Suprapubic skin (tissue), 4 donors: ENCODE results near the gene WWC1. TPM values are rescaled to one million over a fixed set of nuclear protein-coding genes. Genes with fewer than 3 reads are reported as not detected.

Source experiments
- DNase-seq, 2 donors: peaks; one replicate each; pipeline ENCODE4 v3.0.0-alpha.2; 2019; ENCODE audit warnings: low spot score in 2 of 2
- H3K27ac ChIP-seq: fragments of 200-600 bp; sonication (generic); one replicate; pipeline ENCODE4 v1.5.1; 2019
- H3K27me3 ChIP-seq: fragments of 200-600 bp; sonication (generic); one replicate; pipeline ENCODE4 v1.5.1; 2019
- H3K36me3 ChIP-seq: fragments of 200-600 bp; sonication (generic); one replicate; pipeline ENCODE4 v1.5.1; 2019
- H3K4me1 ChIP-seq: fragments of 200-600 bp; sonication (generic); one replicate; pipeline ENCODE4 v1.5.1; 2019
- H3K4me3 ChIP-seq: fragments of 200-600 bp; sonication (generic); one replicate; pipeline ENCODE4 v1.5.1; 2019; ENCODE audit warnings: mild to moderate bottlenecking
- H3K9me3 ChIP-seq: fragments of 200-600 bp; sonication (generic); one replicate; pipeline ENCODE4 v1.5.1; 2019
- CTCF ChIP-seq, 2 donors: fragments of 200-600 bp in 1 of 2; fragments of 450-650 bp in 1 of 2; sonication (generic) in 1 of 2; IDR thresholded peaks; one replicate each; pipeline ENCODE4 v1.5.1; 2016 to 2019; ENCODE audit warnings: antibody characterized with exemption in 2 of 2, mild to moderate bottlenecking in 1 of 2, moderate library complexity in 1 of 2
- EP300 ChIP-seq: sonication (generic); formaldehyde crosslinking; IDR thresholded peaks from one replicate; pipeline ENCODE4 v1.6.1; 2017; ENCODE audit warnings: antibody characterized with exemption
- POLR2A ChIP-seq, 2 donors: fragments of 450-650 bp; IDR thresholded peaks; one replicate each; pipeline ENCODE4 v1.6.1; 2017; ENCODE audit warnings: antibody characterized with exemption in 2 of 2, mild to moderate bottlenecking in 2 of 2, moderate library complexity in 2 of 2
- POLR2AphosphoS5 ChIP-seq, 3 donors: sonication (generic); formaldehyde crosslinking; IDR thresholded peaks; one replicate each; pipeline ENCODE4 v1.6.1; 2017; ENCODE audit warnings: antibody characterized with exemption in 3 of 3
- WGBS: methylation state at CpG from one replicate; pipeline ENCODE4 v1.1.5; 2018; 5-methylcytosine and 5-hydroxymethylcytosine counted together
- total RNA-seq, 4 donors: library from RNA; depleted of rRNA; stranded (reverse); fragments of >200 nt; gene quantifications; one replicate each; pipeline ENCODE4 v1.1.0, GENCODE V29; 2016

The WWC1 gene
- total RNA-seq, 4 donors from 2014 or later = 28.3 to 38.3 (median 31.6) TPM

GRCh38 chr5:168315416-168316138 lies 24.1 kb downstream of the WWC1 start:
- DNase-seq = no peak
- Histone ChIP-seq H3K27ac (peak overlapping the region; percentile 42), H3K36me3 (no peaks in the 10 kb centered on the region), H3K27me3 (no peaks in the 10 kb centered on the region), H3K4me3 (no peak overlapping the region), H3K9me3 (no peaks in the 10 kb centered on the region), H3K4me1 (peaks cover 17% of the 10 kb centered on the region)
- WGBS = 87% methylated on average over 10 of the region's 10 CpGs
- TF ChIP-seq POLR2AphosphoS5 (IDR thresholded peaks at IDR 0.05) (no peak), POLR2A (IDR thresholded peaks at IDR 0.05) (no peak), EP300 (no peak), CTCF (IDR thresholded peaks at IDR 0.05) (no peak)

- Histone ChIP-seq H3K27ac (peak overlapping the region; percentile 42), H3K4me3 (no peak overlapping the region), H3K9me3 (no peaks in the 10 kb centered on the region), H3K27me3 (no peaks in the 10 kb centered on the region), H3K4me1 (peaks cover 17% of the 10 kb centered on the region), H3K36me3 (no peaks in the 10 kb centered on the region)
- DNase-seq = no peak
- 75% methylated on average over 9 of the region's 9 CpGs for WGBS
- TF ChIP-seq POLR2AphosphoS5 (IDR thresholded peaks at IDR 0.05) = no peak
These were observed 24.7 kb downstream of the WWC1 start for GRCh38 chr5:168316139-168316578.

GRCh38 chr5:168317096-168317520 lies 25.7 kb downstream of the WWC1 start:
- peaks cover 17% of the 10 kb centered on the region for H3K4me1 ChIP-seq
- WGBS = 75% methylated on average over 8 of the region's 8 CpGs
- H3K4me3 ChIP-seq = no peak overlapping the region
- TF ChIP-seq POLR2AphosphoS5 (IDR thresholded peaks at IDR 0.05) = no peak
- no peaks in the 10 kb centered on the region for H3K9me3 ChIP-seq
- peak overlapping the region; percentile 27 for H3K27ac ChIP-seq
- H3K27me3 ChIP-seq = no peaks in the 10 kb centered on the region
- no peak for DNase-seq
- no peaks in the 10 kb centered on the region for H3K36me3 ChIP-seq

- DNase-seq = no peak
- H3K27me3 ChIP-seq = no peaks in the 10 kb centered on the region
- H3K9me3 ChIP-seq = no peaks in the 10 kb centered on the region
- no peaks in the 10 kb centered on the region for H3K36me3 ChIP-seq
- WGBS = 30% methylated on average over 4 of the region's 4 CpGs
- H3K27ac ChIP-seq = peak overlapping the region; percentile 27
- TF ChIP-seq CTCF (IDR thresholded peaks at IDR 0.05) = no peak
- TF ChIP-seq POLR2A (IDR thresholded peaks at IDR 0.05) = no peak
- TF ChIP-seq POLR2AphosphoS5 (IDR thresholded peaks at IDR 0.05) = no peak
- no peak for TF ChIP-seq EP300
- peaks cover 17% of the 10 kb centered on the region for H3K4me1 ChIP-seq
- H3K4me3 ChIP-seq = no peak overlapping the region
These were observed 26.2 kb downstream of the WWC1 start for GRCh38 chr5:168317521-168318147.

DNA sequence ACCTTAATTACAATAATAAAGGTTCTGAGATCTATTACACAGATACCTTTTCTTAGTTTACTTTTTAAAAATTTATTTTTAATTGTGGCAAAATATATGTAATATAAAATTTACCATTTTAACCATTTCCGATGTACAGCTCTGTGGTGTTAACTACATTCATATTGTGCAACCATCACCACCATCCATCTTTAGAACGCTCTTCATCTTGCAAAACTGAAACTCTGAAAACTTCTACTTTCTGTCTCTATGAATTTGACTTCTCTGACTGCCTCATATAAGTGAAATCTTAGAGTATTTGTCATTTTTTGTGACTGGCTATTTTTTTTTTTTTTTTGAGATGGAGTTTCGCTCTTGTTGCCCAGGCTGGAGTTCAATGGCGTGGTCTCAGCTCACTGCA lies 26.8 kb downstream of the WWC1 start:
- TF ChIP-seq POLR2A (IDR thresholded peaks at IDR 0.05) (no peak), CTCF (IDR thresholded peaks at IDR 0.05) (no peak), POLR2AphosphoS5 (IDR thresholded peaks at IDR 0.05) (no peak), EP300 (no peak)
- H3K4me3 ChIP-seq = no peak overlapping the region
- H3K36me3 ChIP-seq = no peaks in the 10 kb centered on the region
- H3K27ac ChIP-seq = no peak overlapping the region
- H3K9me3 ChIP-seq = no peaks in the 10 kb centered on the region
- WGBS = 92% methylated on average over 4 of the region's 4 CpGs
- peaks cover 17% of the 10 kb centered on the region for H3K4me1 ChIP-seq
- no peaks in the 10 kb centered on the region for H3K27me3 ChIP-seq
- no peak for DNase-seq

DNA sequence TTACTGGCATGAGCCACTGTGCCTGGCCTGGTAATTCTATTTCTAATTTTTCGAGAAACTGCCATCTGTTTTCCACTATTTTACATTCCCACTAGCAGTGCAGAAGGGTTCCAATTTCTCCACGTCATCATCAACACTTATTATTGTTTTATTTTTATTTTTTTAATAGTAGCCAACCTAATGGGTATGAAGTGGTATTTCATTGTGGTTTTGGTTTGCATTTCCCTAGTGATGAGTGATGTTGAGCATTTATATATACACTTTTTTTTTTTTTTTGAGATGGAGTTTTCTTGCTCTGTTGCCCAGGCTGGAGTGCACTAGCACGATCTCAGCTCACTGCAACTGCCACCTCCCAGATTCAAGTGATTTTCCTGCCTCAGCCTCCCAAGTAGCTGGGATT lies 28.3 kb downstream of the WWC1 start:
- H3K36me3 ChIP-seq = no peaks in the 10 kb centered on the region
- H3K27ac ChIP-seq = no peak overlapping the region
- whole genome bisulfite sequencing = 94% methylated on average over 3 of the region's 3 CpGs
- TF ChIP-seq CTCF (IDR thresholded peaks at IDR 0.05) = no peak
- no peak for TF ChIP-seq POLR2AphosphoS5 (IDR thresholded peaks at IDR 0.05)
- no peak for TF ChIP-seq EP300
- TF ChIP-seq POLR2A (IDR thresholded peaks at IDR 0.05) = no peak
- no peaks in the 10 kb centered on the region for H3K27me3 ChIP-seq
- peaks cover 19% of the 10 kb centered on the region for H3K4me1 ChIP-seq
- H3K9me3 ChIP-seq = no peaks in the 10 kb centered on the region
- DNase-seq = no peak
- H3K4me3 ChIP-seq = no peak overlapping the region
